Hepatocyte (in vitro differentiated cells): ENCODE measurements around the gene ANKS6.

Source experiments
- CTCF ChIP-seq: fragments of 200-600 bp; sonication (generic); IDR thresholded peaks from 2 replicates; pipeline ENCODE4 v1.5.1; 2016; ENCODE audit warnings: antibody characterized with exemption, mild to moderate bottlenecking; ENCODE audit not compliant: poor library complexity
- EZH2 ChIP-seq: fragments of 200-600 bp; sonication (generic); IDR thresholded peaks from 2 replicates; pipeline ENCODE4 v1.6.1; 2016; ENCODE audit warnings: antibody characterized with exemption, mild to moderate bottlenecking, borderline replicate concordance

GRCh38 chr9:98771209-98771874 is 25.0 kb downstream of the ANKS6 start:
- no peak for TF ChIP-seq EZH2
- no peak for TF ChIP-seq CTCF
